ENCODE results near the gene KHDC3L.

Gene KHDC3L

DNA sequence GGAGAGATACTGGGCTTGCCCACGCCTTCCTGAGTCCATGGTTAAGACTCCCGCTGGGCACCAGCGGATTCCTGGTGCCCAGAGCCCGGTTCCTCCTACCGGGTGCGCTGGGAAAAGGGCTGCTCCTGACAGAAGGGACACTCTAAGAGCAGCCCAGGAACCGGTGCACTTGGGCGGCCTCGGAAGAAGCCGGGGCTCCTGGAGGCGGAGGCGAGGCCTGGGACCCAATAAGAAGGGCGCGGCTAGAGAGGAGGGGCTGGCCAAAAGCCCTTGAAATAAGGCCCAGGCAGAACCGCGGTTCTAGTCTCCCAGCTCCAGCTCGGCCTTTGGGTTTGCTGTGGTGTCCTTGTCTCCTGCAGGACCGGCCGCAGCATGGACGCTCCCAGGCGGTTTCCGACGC is at the start of gene KHDC3L:
Gene KHDC3L, plus strand, starts transcription at position 301 of the 400 bp plus-strand sequence. Its CDS starts 72 bp downstream, at position 373.
- H3K4me1 ChIP-seq (ENCODE audit: control insufficient read depth, insufficient read depth, low read length), result no peaks in the 10 kb centered on the region
- H3K4me3 ChIP-seq (ENCODE audit: low read length), result no peak within 1 kb of the TSS
- H3K9ac ChIP-seq (ENCODE audit: low read length), result no peak within 1 kb of the TSS
- no peaks in the 10 kb centered on the region for H3K9me3 ChIP-seq (ENCODE audit: control insufficient read depth, low read length)
- no peaks in the 10 kb centered on the region for H3K27me3 ChIP-seq (replicated peaks; ENCODE audit: control insufficient read depth, insufficient read depth, low read length)
- no peak for DNase-seq (ENCODE audit: low read depth)
- H3K36me3 ChIP-seq (ENCODE audit: control insufficient read depth, insufficient read depth, low read length, severe bottlenecking), result no peaks in the 10 kb centered on the region

DNA sequence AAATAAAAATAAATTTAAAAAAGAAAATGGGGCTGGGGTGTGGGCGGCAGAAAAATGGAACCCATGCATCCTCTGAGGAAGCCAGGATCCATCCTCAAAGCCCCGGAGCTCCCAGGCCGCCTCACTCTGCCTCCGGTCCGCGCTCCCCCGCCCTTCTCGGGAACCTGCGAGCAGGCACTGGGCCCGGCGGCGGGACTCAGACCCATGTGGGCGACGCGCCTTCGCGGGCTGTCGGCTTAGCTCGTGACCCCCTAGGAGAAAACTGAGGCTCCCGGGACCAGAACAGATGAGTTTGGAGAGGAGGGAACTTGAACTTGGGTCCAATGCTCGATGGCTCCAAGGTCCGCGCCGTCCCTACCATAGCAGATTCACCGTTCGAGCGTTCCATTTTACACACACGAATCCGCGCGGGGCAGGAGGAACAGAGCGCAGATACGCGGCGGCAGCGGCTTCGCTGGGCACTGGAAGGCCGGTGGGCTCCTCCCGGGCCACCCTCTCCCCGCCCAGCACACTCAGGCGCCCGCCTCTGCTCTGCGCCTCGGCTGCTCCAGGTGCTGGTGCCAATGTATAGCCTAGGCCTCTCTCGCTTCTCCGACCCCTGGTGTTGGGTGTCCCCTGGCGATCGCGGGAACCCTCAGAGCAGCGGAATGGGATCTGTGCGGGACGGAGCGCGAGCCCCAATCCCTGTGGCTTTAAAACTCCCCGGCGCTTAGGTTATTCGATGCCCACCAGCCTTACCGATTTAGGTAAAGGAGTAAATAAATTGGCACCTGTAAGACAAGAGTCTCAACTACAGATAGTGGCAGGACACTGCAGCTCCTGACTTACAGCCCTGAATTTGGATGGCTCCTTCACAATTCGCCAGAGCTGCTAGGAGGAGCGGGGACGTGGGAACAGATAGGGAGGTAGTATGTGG is 47.6 kb upstream of the KHDC3L start:
- Histone ChIP-seq H3K9me3 (ENCODE audit: control insufficient read depth, low read length) (peaks cover 4% of the 10 kb centered on the region), H3K27me3 (replicated peaks; ENCODE audit: control insufficient read depth, insufficient read depth, low read length) (peaks cover 20% of the 10 kb centered on the region), H3K4me3 (ENCODE audit: low read length) (peak overlapping the region; percentile 25), H3K4me1 (ENCODE audit: control insufficient read depth, insufficient read depth, low read length) (no peaks in the 10 kb centered on the region), H3K36me3 (ENCODE audit: control insufficient read depth, insufficient read depth, low read length, severe bottlenecking) (no peaks in the 10 kb centered on the region), H3K9ac (ENCODE audit: low read length) (no peak overlapping the region)
- no peak for DNase-seq (ENCODE audit: low read depth)

- H3K4me1 ChIP-seq (ENCODE audit: control insufficient read depth, insufficient read depth, low read length), result no peaks in the 10 kb centered on the region
- H3K4me3 ChIP-seq (ENCODE audit: low read length), result no peak overlapping the region
- no peak for DNase-seq (ENCODE audit: low read depth)
- H3K36me3 ChIP-seq (ENCODE audit: control insufficient read depth, insufficient read depth, low read length, severe bottlenecking), result no peaks in the 10 kb centered on the region
- H3K9ac ChIP-seq (ENCODE audit: low read length), result no peak overlapping the region
- no peaks in the 10 kb centered on the region for H3K27me3 ChIP-seq (replicated peaks; ENCODE audit: control insufficient read depth, insufficient read depth, low read length)
- H3K9me3 ChIP-seq (ENCODE audit: control insufficient read depth, low read length), result peaks cover 1% of the 10 kb centered on the region
These were observed 39.1 kb upstream of the KHDC3L start for GRCh38 chr6:73323323-73323722.

DNA sequence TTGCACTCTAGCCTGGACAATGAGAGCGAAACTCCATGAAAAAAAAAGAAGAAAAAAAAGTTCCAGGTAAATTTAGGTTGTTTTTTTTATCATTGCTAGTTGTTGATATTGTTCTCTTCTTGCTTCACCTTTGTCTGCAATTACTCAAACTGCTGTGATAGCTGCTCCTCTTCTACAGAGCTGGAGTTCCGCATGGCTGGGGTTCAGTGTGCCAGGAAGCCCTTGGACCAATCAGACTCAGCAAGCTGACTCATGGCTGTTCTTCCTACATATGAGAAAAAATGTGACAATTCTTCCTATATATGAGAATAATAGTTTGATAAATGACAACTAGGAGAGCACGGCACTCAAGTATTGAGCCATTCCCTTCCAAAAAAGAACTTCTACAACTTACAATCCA is 36.8 kb upstream of the KHDC3L start:
- Histone ChIP-seq H3K9me3 (ENCODE audit: control insufficient read depth, low read length) (no peaks in the 10 kb centered on the region), H3K27me3 (replicated peaks; ENCODE audit: control insufficient read depth, insufficient read depth, low read length) (peaks cover 8% of the 10 kb centered on the region), H3K4me1 (ENCODE audit: control insufficient read depth, insufficient read depth, low read length) (no peaks in the 10 kb centered on the region), H3K9ac (ENCODE audit: low read length) (no peak overlapping the region), H3K4me3 (ENCODE audit: low read length) (no peak overlapping the region), H3K36me3 (ENCODE audit: control insufficient read depth, insufficient read depth, low read length, severe bottlenecking) (no peaks in the 10 kb centered on the region)
- DNase-seq (ENCODE audit: low read depth), result no peak

DNA sequence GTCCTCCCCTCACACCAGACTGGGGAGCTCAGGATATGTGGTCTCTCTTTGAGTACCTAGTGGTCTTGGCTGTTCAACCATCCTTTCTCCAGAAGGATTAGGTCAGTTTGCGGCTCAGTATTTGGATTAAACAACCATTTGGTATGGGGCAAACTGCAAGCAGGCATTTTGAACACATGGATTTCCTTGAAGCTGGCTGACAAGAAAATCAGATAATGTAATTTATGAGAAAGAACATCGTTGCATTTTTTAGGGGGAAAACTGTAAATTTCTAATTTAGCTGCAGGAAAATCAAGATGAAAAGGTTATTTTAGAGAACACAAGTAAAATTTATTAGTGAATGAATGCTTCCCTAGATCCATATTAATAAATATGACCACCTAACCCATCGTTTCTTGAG is 33.7 kb upstream of the KHDC3L start:
- H3K4me3 ChIP-seq (ENCODE audit: low read length), result no peak overlapping the region
- H3K9ac ChIP-seq (ENCODE audit: low read length), result no peak overlapping the region
- no peaks in the 10 kb centered on the region for H3K9me3 ChIP-seq (ENCODE audit: control insufficient read depth, low read length)
- H3K36me3 ChIP-seq (ENCODE audit: control insufficient read depth, insufficient read depth, low read length, severe bottlenecking), result no peaks in the 10 kb centered on the region
- no peaks in the 10 kb centered on the region for H3K4me1 ChIP-seq (ENCODE audit: control insufficient read depth, insufficient read depth, low read length)
- H3K27me3 ChIP-seq (replicated peaks; ENCODE audit: control insufficient read depth, insufficient read depth, low read length), result peaks cover 32% of the 10 kb centered on the region
- no peak for DNase-seq (ENCODE audit: low read depth)

DNA sequence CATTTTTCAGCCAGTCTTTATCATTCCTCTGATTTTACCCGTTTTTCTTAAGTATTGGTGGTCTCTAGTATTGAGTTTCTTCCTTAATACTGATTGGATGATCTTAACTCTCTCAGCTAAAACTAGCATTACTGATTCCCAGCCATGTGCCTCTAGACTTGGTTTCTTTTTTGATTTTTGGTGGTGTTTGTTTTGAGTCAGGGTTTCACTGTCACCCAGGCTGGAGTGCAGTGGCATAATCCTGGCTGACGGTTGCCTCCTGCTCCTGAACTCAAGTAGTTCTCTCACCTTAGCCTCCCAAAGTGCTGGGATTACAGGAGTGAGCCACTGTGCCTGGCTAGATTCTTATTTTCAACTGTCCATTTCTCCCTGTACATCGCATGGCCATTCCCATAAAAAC is 33.3 kb upstream of the KHDC3L start:
- no peaks in the 10 kb centered on the region for H3K36me3 ChIP-seq (ENCODE audit: control insufficient read depth, insufficient read depth, low read length, severe bottlenecking)
- no peaks in the 10 kb centered on the region for H3K9me3 ChIP-seq (ENCODE audit: control insufficient read depth, low read length)
- peaks cover 32% of the 10 kb centered on the region for H3K27me3 ChIP-seq (replicated peaks; ENCODE audit: control insufficient read depth, insufficient read depth, low read length)
- H3K4me1 ChIP-seq (ENCODE audit: control insufficient read depth, insufficient read depth, low read length), result no peaks in the 10 kb centered on the region
- H3K9ac ChIP-seq (ENCODE audit: low read length), result no peak overlapping the region
- no peak for DNase-seq (ENCODE audit: low read depth)
- no peak overlapping the region for H3K4me3 ChIP-seq (ENCODE audit: low read length)

- Histone ChIP-seq H3K4me1 (ENCODE audit: control insufficient read depth, insufficient read depth, low read length) (no peaks in the 10 kb centered on the region), H3K27me3 (replicated peaks; ENCODE audit: control insufficient read depth, insufficient read depth, low read length) (no peaks in the 10 kb centered on the region), H3K36me3 (ENCODE audit: control insufficient read depth, insufficient read depth, low read length, severe bottlenecking) (no peaks in the 10 kb centered on the region), H3K9me3 (ENCODE audit: control insufficient read depth, low read length) (no peaks in the 10 kb centered on the region), H3K9ac (ENCODE audit: low read length) (no peak overlapping the region), H3K4me3 (ENCODE audit: low read length) (no peak overlapping the region)
- no peak for DNase-seq (ENCODE audit: low read depth)
These were observed 23.1 kb upstream of the KHDC3L start for GRCh38 chr6:73339340-73339739.

DNA sequence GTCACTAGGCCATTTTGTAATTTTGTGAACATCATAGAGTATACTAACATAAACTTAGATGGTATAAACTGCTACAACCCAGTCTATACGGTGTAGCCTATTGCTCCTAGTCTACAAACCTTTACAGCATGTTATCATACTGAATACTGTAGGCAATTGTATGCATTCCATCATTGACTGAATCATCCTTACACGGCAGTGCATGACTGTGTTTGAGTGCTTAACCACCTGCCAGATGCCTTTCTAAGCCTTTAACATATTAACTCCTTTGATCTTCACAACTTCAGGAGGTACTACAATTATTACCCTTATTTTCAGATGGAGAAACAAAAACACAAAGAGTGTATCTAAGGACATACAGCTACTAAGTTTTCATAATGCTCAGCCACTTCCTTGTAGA is 22.4 kb upstream of the KHDC3L start:
- Histone ChIP-seq H3K36me3 (ENCODE audit: control insufficient read depth, insufficient read depth, low read length, severe bottlenecking) (no peaks in the 10 kb centered on the region), H3K27me3 (replicated peaks; ENCODE audit: control insufficient read depth, insufficient read depth, low read length) (no peaks in the 10 kb centered on the region), H3K9me3 (ENCODE audit: control insufficient read depth, low read length) (no peaks in the 10 kb centered on the region), H3K9ac (ENCODE audit: low read length) (no peak overlapping the region), H3K4me3 (ENCODE audit: low read length) (no peak overlapping the region), H3K4me1 (ENCODE audit: control insufficient read depth, insufficient read depth, low read length) (no peaks in the 10 kb centered on the region)
- no peak for DNase-seq (ENCODE audit: low read depth)

DNA sequence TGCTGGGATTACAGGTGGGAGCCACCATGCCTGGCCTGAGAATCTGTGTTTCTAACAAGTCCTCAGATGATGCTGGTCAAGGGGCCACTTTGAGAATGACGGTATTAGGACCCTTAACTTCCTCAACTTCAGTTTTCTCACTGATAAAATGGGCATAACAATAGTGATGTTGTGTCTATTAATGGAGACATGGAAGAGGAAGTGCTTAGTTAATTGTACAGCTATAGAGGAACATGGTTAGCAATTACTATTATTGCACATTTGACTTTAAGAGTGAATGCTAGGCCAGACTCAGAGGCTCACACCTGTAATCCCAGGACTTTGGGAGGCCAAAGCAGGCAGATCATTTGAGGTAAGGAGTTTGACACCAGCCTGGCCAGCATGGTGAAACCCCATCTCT is 21.1 kb upstream of the KHDC3L start:
- Histone ChIP-seq H3K9ac (ENCODE audit: low read length) (no peak overlapping the region), H3K9me3 (ENCODE audit: control insufficient read depth, low read length) (no peaks in the 10 kb centered on the region), H3K36me3 (ENCODE audit: control insufficient read depth, insufficient read depth, low read length, severe bottlenecking) (no peaks in the 10 kb centered on the region), H3K4me3 (ENCODE audit: low read length) (no peak overlapping the region), H3K4me1 (ENCODE audit: control insufficient read depth, insufficient read depth, low read length) (no peaks in the 10 kb centered on the region), H3K27me3 (replicated peaks; ENCODE audit: control insufficient read depth, insufficient read depth, low read length) (no peaks in the 10 kb centered on the region)
- no peak for DNase-seq (ENCODE audit: low read depth)

DNA sequence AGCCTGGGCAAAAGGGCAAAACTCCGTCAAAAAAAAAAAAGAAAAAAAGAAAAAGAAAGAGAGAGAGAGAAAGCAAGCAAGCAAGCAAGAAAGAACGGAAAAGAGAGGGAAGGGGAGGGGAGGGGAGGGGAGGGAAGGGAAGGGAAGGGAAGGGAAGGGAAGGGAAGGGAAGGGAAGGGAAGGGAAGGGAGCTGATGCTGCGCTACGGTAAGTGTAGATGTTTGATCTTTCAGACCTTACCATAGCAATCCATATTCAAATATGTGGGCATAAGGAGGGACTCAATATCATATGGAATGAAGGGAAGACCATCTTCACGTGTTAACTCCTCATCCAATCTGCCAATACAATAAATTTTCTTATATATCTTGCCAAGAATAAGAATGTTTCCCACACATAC is 20.3 kb upstream of the KHDC3L start:
- Histone ChIP-seq H3K4me1 (ENCODE audit: control insufficient read depth, insufficient read depth, low read length) (no peaks in the 10 kb centered on the region), H3K36me3 (ENCODE audit: control insufficient read depth, insufficient read depth, low read length, severe bottlenecking) (no peaks in the 10 kb centered on the region), H3K9me3 (ENCODE audit: control insufficient read depth, low read length) (no peaks in the 10 kb centered on the region), H3K27me3 (replicated peaks; ENCODE audit: control insufficient read depth, insufficient read depth, low read length) (peaks cover under 1% of the 10 kb centered on the region), H3K4me3 (ENCODE audit: low read length) (no peak overlapping the region), H3K9ac (ENCODE audit: low read length) (no peak overlapping the region)
- no peak for DNase-seq (ENCODE audit: low read depth)

DNA sequence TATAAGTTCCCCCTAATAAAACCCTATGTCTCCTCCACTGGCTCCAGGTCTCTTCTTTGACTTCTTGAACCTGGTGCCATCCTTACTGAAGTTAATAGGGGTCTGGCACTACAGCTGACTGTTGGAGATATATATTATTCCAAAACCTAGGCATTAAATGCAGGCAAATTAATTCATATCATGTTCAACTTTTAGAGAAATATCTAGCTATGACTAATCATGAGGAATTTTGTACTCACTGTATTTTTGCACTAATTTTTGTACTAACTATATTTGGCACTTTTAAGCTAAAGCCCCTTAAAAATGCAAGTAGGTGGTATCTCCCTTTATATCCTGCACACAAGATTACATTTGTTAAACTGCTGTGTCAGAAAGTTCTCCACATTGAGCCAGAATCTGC is 19.3 kb upstream of the KHDC3L start:
- H3K9ac ChIP-seq (ENCODE audit: low read length), result no peak overlapping the region
- H3K27me3 ChIP-seq (replicated peaks; ENCODE audit: control insufficient read depth, insufficient read depth, low read length), result peaks cover 6% of the 10 kb centered on the region
- no peaks in the 10 kb centered on the region for H3K4me1 ChIP-seq (ENCODE audit: control insufficient read depth, insufficient read depth, low read length)
- H3K4me3 ChIP-seq (ENCODE audit: low read length), result no peak overlapping the region
- no peak for DNase-seq (ENCODE audit: low read depth)
- H3K36me3 ChIP-seq (ENCODE audit: control insufficient read depth, insufficient read depth, low read length, severe bottlenecking), result no peaks in the 10 kb centered on the region
- no peaks in the 10 kb centered on the region for H3K9me3 ChIP-seq (ENCODE audit: control insufficient read depth, low read length)
